DOHH2 (cell line): ENCODE results near the gene MVB12B.

Source experiments
- H3F3A ChIP-seq: fragments of 200-600 bp; sonication (generic), shearing (Covaris generic); 2 replicates; pipeline ENCODE4 v1.6.0; 2016; ENCODE audit warnings: antibody characterized with exemption, mild to moderate bottlenecking; ENCODE audit not compliant: control insufficient read depth, insufficient read depth
- H3K27ac ChIP-seq: fragments of 200-600 bp; sonication (generic); 2 replicates; pipeline ENCODE4 v1.5.1; 2014; ENCODE audit warnings: low read depth, mild to moderate bottlenecking, low read length, moderate library complexity
- H3K27me3 ChIP-seq: fragments of 200-600 bp; sonication (generic); 2 replicates; pipeline ENCODE4 v1.6.1; 2014; ENCODE audit warnings: mild to moderate bottlenecking, low read length, mixed read lengths; ENCODE audit not compliant: control insufficient read depth
- H3K36me3 ChIP-seq: fragments of 200-600 bp; sonication (generic); 2 replicates; pipeline ENCODE4 v1.6.1; 2014; ENCODE audit warnings: mild to moderate bottlenecking, low read length, moderate library complexity, mixed read lengths; ENCODE audit not compliant: control insufficient read depth
- H3K4me1 ChIP-seq: fragments of 200-600 bp; sonication (generic); 2 replicates; pipeline ENCODE4 v1.6.1; 2014; ENCODE audit warnings: mild to moderate bottlenecking, low read length, mixed read lengths; ENCODE audit not compliant: control insufficient read depth
- H3K4me2 ChIP-seq: fragments of 200-600 bp; sonication (generic); 2 replicates; pipeline ENCODE4 v1.6.0; 2014; ENCODE audit warnings: mild to moderate bottlenecking, low read length, moderate library complexity
- H3K4me3 ChIP-seq: fragments of 200-600 bp; sonication (generic); 2 replicates; pipeline ENCODE4 v1.5.1; 2014; ENCODE audit warnings: mild to moderate bottlenecking, low read length, mixed read lengths
- H3K79me2 ChIP-seq: fragments of 200-600 bp; sonication (generic); 2 replicates; pipeline ENCODE4 v1.6.1; 2014; ENCODE audit warnings: mild to moderate bottlenecking, low read length, mixed read lengths; ENCODE audit not compliant: control insufficient read depth
- H3K9me2 ChIP-seq: fragments of 200-600 bp; sonication (generic); replicated peaks from 2 replicates; pipeline ENCODE4 v1.6.1; 2014; ENCODE audit warnings: mild to moderate bottlenecking, low read length, mixed read lengths; ENCODE audit not compliant: control insufficient read depth
- H3K9me3 ChIP-seq: fragments of 200-600 bp; sonication (generic); 2 replicates; pipeline ENCODE4 v1.6.1; 2014; ENCODE audit warnings: antibody characterized with exemption, low read length, mixed read lengths; ENCODE audit not compliant: control insufficient read depth, insufficient read depth
- H4K20me1 ChIP-seq: fragments of 200-600 bp; sonication (generic); 2 replicates; pipeline ENCODE4 v1.6.0; 2014; ENCODE audit warnings: low read depth, mild to moderate bottlenecking, antibody characterized with exemption, low read length, moderate library complexity; ENCODE audit not compliant: control insufficient read depth, insufficient read depth
- CTCF ChIP-seq: fragments of 200-600 bp; sonication (generic); IDR thresholded peaks from one replicate; pipeline ENCODE4 v1.5.1; 2014; ENCODE audit warnings: antibody characterized with exemption, mild to moderate bottlenecking, low read depth, low read length; ENCODE audit not compliant: poor library complexity, severe bottlenecking
- EZH2phosphoT487 ChIP-seq: fragments of 200-600 bp; sonication (generic); IDR thresholded peaks from 2 replicates; pipeline ENCODE4 v1.6.1; 2017; ENCODE audit warnings: borderline replicate concordance, mild to moderate bottlenecking, antibody characterized with exemption, low read length, moderate library complexity, mixed read lengths

Gene MVB12B

DNA sequence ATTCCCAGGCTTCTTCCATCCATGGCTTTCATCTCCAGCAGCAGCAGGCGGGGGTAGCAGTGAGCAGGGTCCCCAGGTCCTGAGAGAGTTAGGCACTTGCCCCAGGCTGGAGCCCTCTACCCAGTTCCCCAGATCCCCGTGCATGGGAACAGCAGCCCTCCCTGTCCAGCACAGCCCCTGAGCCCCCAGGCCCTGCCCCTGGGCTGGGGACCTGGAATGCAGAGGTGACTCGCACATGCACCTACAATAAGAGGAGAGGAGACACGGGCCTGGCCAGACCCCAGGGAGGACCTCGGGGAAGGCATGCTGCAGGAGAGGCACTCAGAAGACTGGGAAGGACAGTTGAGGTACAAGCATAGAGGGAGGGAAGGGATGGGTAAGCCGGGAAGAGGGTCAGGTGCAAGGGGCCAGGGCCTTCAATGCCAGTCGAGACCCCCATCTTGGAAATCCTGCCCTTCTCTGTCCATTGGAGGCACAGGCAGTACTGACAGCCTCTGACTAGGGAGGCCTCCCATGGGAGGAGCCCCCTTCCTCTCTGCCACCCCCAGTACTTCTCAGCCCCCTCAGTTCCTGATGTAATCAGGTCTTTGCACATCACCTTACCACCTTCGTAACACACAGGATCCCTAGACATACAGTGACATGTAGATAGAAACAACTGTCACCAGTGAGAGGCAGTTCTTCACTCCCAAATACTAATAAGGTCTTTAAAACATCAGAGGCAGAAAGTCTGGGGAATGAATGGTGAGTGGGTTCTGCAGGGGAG is 151.8 kb downstream of the MVB12B start:
- TF ChIP-seq EZH2phosphoT487 (no peak), CTCF (no peak)
- no peak overlapping the region for H3K4me3 ChIP-seq
- H3K79me2 ChIP-seq = no peaks in the 10 kb centered on the region
- no peak overlapping the region for H3K27ac ChIP-seq
- no peak overlapping the region for H3K4me2 ChIP-seq
- no peaks in the 10 kb centered on the region for H4K20me1 ChIP-seq
- no peaks in the 10 kb centered on the region for H3F3A ChIP-seq
- no peaks in the 10 kb centered on the region for H3K27me3 ChIP-seq
- H3K4me1 ChIP-seq = no peaks in the 10 kb centered on the region
- H3K36me3 ChIP-seq = no peaks in the 10 kb centered on the region
- H3K9me2 ChIP-seq = no peaks in the 10 kb centered on the region
- no peaks in the 10 kb centered on the region for H3K9me3 ChIP-seq

- Histone ChIP-seq H3K79me2 (no peaks in the 10 kb centered on the region), H3K9me3 (no peaks in the 10 kb centered on the region), H3K9me2 (no peaks in the 10 kb centered on the region), H3K27ac (no peak overlapping the region), H3K4me3 (no peak overlapping the region), H3K36me3 (no peaks in the 10 kb centered on the region), H3K27me3 (no peaks in the 10 kb centered on the region; the same call in 1 of the 2 replicates), H4K20me1 (no peaks in the 10 kb centered on the region), H3K4me2 (no peak overlapping the region), H3K4me1 (no peaks in the 10 kb centered on the region), H3F3A (no peaks in the 10 kb centered on the region)
- TF ChIP-seq CTCF = no peak
- TF ChIP-seq EZH2phosphoT487 = no peak
Measured at GRCh38 chr9:126479515-126479914, 152.9 kb downstream of the MVB12B start.

DNA sequence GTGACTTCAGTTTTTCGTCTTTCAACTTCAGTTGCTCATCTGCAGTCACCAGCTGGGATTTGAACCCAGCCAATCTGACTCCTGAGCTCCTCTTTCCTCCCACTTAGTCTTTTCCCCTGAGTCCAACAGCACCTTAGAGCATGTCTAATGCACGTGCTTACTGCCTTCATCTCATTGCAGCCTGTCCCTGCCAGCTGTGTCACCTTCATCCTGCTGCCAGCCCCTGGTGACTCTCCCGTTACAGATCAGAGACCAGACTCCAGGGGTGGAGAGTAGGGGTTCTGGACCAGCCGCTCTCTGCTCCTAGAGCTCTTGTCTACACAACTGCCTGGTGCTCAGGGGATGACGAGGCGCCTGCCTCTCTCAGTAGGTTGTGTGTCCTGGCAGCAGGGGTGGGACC is 154.2 kb downstream of the MVB12B start:
- H3K27ac ChIP-seq = no peak overlapping the region

More for the DNA sequence above, 154.2 kb downstream of the MVB12B start:
- TF ChIP-seq EZH2phosphoT487 (no peak), CTCF (no peak)
- Histone ChIP-seq H3K9me2 (no peaks in the 10 kb centered on the region), H3K27me3 (no peaks in the 10 kb centered on the region; the same call in 1 of the 2 replicates), H4K20me1 (no peaks in the 10 kb centered on the region), H3K4me3 (no peak overlapping the region), H3K9me3 (no peaks in the 10 kb centered on the region), H3F3A (no peaks in the 10 kb centered on the region), H3K4me1 (no peaks in the 10 kb centered on the region), H3K79me2 (no peaks in the 10 kb centered on the region), H3K4me2 (no peak overlapping the region), H3K36me3 (no peaks in the 10 kb centered on the region)
